GM13976 (cell line): ENCODE results near the gene CREB3.

Source experiments
- DNase-seq: peaks from one replicate; pipeline ENCODE4 v3.0.0; 2012; ENCODE audit warnings: low spot score
- in situ Hi-C: fragments of 300-500 bp; cut with MboI; formaldehyde crosslinking; loops from one replicate; pipeline ENCODE4 v1.12.0; 2022; ENCODE audit warnings: low sequenced_read_pairs, mixed read lengths, inconsistent platforms; ENCODE audit not compliant: unreplicated experiment
- TF ChIP-seq, protein P1 (sequence below): IDR thresholded peaks from 2 replicates; pipeline ENCODE4 v1.5.1; 2012; ENCODE audit warnings: borderline replicate concordance, mild to moderate bottlenecking; ENCODE audit not compliant: insufficient read depth; ENCODE audit errors: extremely low read depth, missing control alignments, control extremely low read depth

The CREB3 gene, protein sequence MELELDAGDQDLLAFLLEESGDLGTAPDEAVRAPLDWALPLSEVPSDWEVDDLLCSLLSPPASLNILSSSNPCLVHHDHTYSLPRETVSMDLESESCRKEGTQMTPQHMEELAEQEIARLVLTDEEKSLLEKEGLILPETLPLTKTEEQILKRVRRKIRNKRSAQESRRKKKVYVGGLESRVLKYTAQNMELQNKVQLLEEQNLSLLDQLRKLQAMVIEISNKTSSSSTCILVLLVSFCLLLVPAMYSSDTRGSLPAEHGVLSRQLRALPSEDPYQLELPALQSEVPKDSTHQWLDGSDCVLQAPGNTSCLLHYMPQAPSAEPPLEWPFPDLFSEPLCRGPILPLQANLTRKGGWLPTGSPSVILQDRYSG

DNA sequence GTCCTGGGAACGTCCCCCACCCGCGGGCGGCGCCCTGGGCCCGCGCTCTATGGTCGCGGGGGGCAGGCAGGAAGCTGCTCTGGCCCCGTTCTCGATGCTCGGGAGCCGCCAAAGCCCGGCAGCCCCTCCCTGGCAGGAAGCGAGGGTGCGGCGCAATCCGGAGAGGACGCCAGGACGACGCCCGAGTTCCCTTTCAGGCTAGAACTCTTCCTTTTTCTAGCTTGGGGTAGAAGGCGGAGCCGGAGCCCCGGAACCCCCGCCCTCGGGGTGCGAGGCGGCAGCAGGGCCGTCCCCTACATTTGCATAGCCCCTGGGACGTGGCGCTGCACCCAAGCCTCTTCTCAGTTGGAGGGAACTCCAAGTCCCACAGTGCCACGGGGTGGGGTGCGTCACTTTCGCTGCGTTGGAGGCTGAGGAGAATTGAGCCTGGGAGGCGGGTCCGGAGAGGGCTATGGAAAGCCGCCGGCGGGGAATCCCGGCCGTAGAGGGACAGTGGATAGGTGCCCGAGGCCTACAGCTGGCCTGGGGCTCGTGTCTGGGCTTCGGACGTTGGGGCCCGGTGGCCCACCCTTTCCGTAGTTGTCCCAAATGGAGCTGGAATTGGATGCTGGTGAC is at the start of gene CREB3, which contains the start of gene TLN1:
TSS of gene CREB3 (plus strand) at position 482 of the 615 bp plus-strand sequence. CDS start at position 589, 107 bp downstream.
TSS of gene TLN1 (minus strand) at position 11 of the 615 bp plus-strand sequence. CDS start 6,501 bp downstream, outside the sequence.
- in situ Hi-C loops, result no loop called here
- TF ChIP-seq, protein P1, sequence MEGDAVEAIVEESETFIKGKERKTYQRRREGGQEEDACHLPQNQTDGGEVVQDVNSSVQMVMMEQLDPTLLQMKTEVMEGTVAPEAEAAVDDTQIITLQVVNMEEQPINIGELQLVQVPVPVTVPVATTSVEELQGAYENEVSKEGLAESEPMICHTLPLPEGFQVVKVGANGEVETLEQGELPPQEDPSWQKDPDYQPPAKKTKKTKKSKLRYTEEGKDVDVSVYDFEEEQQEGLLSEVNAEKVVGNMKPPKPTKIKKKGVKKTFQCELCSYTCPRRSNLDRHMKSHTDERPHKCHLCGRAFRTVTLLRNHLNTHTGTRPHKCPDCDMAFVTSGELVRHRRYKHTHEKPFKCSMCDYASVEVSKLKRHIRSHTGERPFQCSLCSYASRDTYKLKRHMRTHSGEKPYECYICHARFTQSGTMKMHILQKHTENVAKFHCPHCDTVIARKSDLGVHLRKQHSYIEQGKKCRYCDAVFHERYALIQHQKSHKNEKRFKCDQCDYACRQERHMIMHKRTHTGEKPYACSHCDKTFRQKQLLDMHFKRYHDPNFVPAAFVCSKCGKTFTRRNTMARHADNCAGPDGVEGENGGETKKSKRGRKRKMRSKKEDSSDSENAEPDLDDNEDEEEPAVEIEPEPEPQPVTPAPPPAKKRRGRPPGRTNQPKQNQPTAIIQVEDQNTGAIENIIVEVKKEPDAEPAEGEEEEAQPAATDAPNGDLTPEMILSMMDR, result peak; percentile 32
- DNase-seq, result peak; percentile 97

- in situ Hi-C loops, result no loop called here
- DNase-seq, result no peak
- TF ChIP-seq, protein P1, result no peak
Measured at GRCh38 chr9:35683323-35683722, 49.1 kb upstream of the CREB3 start.

DNA sequence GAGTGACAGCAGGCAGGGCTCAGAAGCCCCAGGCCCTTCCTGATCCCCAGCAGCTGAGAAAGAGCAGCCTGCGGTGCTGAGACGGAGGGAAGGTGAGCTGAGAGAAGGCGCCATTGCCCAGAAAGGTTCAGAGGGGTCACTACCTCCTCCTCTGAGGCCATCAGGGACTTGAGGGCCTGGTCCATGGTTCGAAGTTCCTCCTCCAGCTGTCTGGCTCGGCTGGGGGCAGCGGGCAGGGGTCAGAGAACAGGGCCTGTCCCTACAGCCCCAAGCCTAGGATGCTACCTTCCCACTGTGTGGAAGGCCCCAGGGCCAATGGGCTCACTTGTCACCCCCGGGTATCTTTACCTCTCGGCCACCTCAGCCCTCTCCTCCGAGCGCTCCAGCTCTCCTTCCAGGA is 47.5 kb upstream of the CREB3 start:
- TF ChIP-seq, protein P1, result no peak
- in situ Hi-C loops, result no loop called here
- DNase-seq, result no peak

- no peak for DNase-seq
- TF ChIP-seq, protein P1, result no peak
- in situ Hi-C loops, result no loop called here
Measured at GRCh38 chr9:35685506-35685905, 47.0 kb upstream of the CREB3 start.

DNA sequence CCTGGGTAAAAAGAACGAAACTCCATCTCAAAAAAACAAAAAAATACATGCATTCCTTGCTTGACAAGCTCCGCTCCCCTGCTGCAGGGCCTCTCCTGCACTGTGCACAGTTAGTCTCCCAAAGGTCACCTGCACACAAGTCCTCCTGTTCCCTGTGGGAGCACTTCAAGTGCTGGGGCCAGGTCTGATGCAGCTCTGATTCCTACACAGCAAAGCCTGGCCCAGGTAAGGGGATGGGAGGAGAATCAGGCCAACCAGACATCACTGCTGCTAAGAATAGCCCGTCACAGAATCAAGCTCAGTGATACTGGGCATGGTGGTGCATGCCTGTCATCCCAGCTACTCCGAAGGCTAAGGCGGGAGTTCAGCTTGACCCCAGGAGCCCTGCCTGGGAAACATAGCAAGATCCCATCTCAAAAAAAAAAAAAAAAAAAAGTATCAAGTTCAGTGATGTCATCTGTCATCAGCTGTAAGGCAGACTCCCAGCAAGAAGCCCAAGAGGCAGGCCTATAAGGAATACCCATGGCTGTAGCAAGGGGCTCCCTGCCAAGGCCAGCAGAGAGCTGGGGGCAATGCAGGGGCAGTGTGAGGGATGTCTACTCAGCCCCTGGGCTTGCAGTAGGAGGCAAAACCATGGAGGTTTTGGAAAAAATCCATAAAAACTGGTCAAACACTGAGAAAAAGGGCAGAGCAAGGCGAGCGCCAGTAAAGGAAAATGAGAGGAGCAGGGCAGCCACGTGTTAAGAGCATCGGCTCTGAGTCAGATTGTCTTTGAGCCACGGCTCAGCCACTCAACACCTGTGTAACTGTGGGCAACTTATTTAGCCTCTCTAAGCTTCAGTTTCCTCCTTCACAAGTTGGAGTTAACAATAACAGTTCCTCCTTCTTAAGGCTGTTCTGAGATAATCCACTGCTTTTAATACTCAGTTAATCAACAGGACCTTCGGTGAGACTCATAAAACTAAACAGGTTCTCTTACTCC is 46.0 kb upstream of the CREB3 start:
- in situ Hi-C loops, result no loop called here
- no peak for DNase-seq
- TF ChIP-seq, protein P1, result no peak

GRCh38 chr9:35687306-35687705 is 45.2 kb upstream of the CREB3 start:
- no peak for DNase-seq
- TF ChIP-seq, protein P1, result no peak
- in situ Hi-C loops, result no loop called here
